K562 (cell line): Measurements from ENCODE around the gene VDR. TPM values are rescaled to one million over a fixed set of nuclear protein-coding genes. Genes with fewer than 3 reads are reported as not detected.

ENCODE experiments used
- BRD9 ChIP-seq: fragments of 450-650 bp; IDR thresholded peaks from 2 replicates; pipeline ENCODE4 v1.6.1; 2018; ENCODE audit warnings: low read depth; ENCODE audit not compliant: partially characterized antibody
- BRF1 ChIP-seq: IDR thresholded peaks from 3 replicates; pipeline ENCODE4 v1.6.1; 2011; ENCODE audit warnings: borderline replicate concordance, mild to moderate bottlenecking; ENCODE audit not compliant: insufficient read length; ENCODE audit errors: extremely low read depth
- CTBP1 ChIP-seq: fragments of 450-650 bp; IDR thresholded peaks from 2 replicates; pipeline ENCODE4 v1.6.1; 2016; ENCODE audit warnings: borderline replicate concordance
- ETV5 ChIP-seq: sonication (generic); formaldehyde crosslinking; IDR thresholded peaks from 2 replicates; pipeline ENCODE4 v1.4.0; 2020; ENCODE audit warnings: low read depth, mild to moderate bottlenecking, missing genetic modification reagents
- NR4A1 ChIP-seq, 2 experiments: fragments of 250-450 bp in 1 of 2; fragments of 450-650 bp in 1 of 2; sonication (Bioruptor Pico) in 1 of 2; IDR thresholded peaks; 2 replicates each; pipeline versions ENCODE4 v1.4.0 to v1.6.1; 2016 to 2020; ENCODE audit warnings: mild to moderate bottlenecking in 2 of 2, missing compliant biosample characterization in 1 of 2, missing genetic modification characterization in 1 of 2, moderate library complexity in 1 of 2
- SPI1 ChIP-seq: IDR thresholded peaks from 2 replicates; pipeline ENCODE4 v1.6.1; 2011; ENCODE audit warnings: low read depth, low read length, control low read depth, borderline replicate concordance
- TRIM24 ChIP-seq, 2 experiments: fragments of 450-650 bp; IDR thresholded peaks; 2 replicates each; pipeline ENCODE4 v1.6.1; 2016
- ZFX ChIP-seq: sonication (generic); formaldehyde crosslinking; IDR thresholded peaks from 2 replicates; pipeline ENCODE4 v1.8.0; 2022; ENCODE audit warnings: mild to moderate bottlenecking, missing genetic modification reagents, moderate library complexity
- ZNF165 ChIP-seq: fragments of 250-450 bp; sonication (Bioruptor Pico); IDR thresholded peaks from 2 replicates; pipeline ENCODE4 v1.4.0; 2020; ENCODE audit warnings: borderline replicate concordance
- ZNF583 ChIP-seq: fragments of 250-450 bp; sonication (Bioruptor Pico); IDR thresholded peaks from 2 replicates; pipeline ENCODE4 v1.4.0; 2020
- ZNF584 ChIP-seq: fragments of 200-800 bp; sonication (Bioruptor generic); IDR thresholded peaks from 2 replicates; pipeline ENCODE4 v1.6.1; 2016; ENCODE audit warnings: low read depth, mild to moderate bottlenecking, missing genetic modification characterization, missing compliant biosample characterization
- polyA plus RNA-seq, 8 experiments: library from polyadenylated mRNA; depleted of rRNA in 4 of 8; stranded (reverse) in 5 of 8; unstranded in 3 of 8; fragments of >200 nt; fragmentation: Nextera tagmentation in 2 of 8; fragmentation: Illumina TruSeq in 1 of 8; extraction: Ambion mirVana in 2 of 8; extraction: Trizol in 1 of 8; gene quantifications; 2 replicates each; pipeline versions ENCODE4 v1.2.1 to v1.2.3, GENCODE V29; 2011 to 2014; ENCODE audit warnings: inconsistent platforms in 1 of 8, missing spikeins in 1 of 8
- total RNA-seq, 7 experiments: library from RNA; depleted of rRNA in 6 of 7; stranded (reverse); fragments of >200 nt in 6 of 7; fragmentation: Illumina TruSeq in 2 of 7; extraction: Trizol in 2 of 7; gene quantifications; 2 replicates each; pipeline versions ENCODE4 v1.2.1 to v1.2.3, GENCODE V29; 2011 to 2021; ENCODE audit warnings: low replicate concordance in 1 of 7
- TF ChIP-seq, protein P1 (sequence below): fragments of 450-650 bp; IDR thresholded peaks from 2 replicates; pipeline ENCODE4 v1.6.1; 2017; ENCODE audit warnings: antibody characterized with exemption, mild to moderate bottlenecking
- TF ChIP-seq, protein P2 (sequence below): fragments of 450-650 bp; formaldehyde crosslinking; IDR thresholded peaks from 2 replicates; pipeline ENCODE4 v1.4.0; 2020; ENCODE audit warnings: mild to moderate bottlenecking, moderate library complexity
- TF ChIP-seq, protein P3 (sequence below), 2 experiments: fragments of 450-650 bp; IDR thresholded peaks; 2 replicates each; pipeline ENCODE4 v1.6.1; 2018; ENCODE audit warnings: mild to moderate bottlenecking in 2 of 2, low read depth in 1 of 2; ENCODE audit not compliant: partially characterized antibody in 2 of 2

The VDR gene
- total and polyA plus RNA-seq, 9 of the 15 experiments (the other 6 are each of a cell fraction or from before 2014, with no cell fraction given): 0.61 to 4.8 (median 2.0) TPM

DNA sequence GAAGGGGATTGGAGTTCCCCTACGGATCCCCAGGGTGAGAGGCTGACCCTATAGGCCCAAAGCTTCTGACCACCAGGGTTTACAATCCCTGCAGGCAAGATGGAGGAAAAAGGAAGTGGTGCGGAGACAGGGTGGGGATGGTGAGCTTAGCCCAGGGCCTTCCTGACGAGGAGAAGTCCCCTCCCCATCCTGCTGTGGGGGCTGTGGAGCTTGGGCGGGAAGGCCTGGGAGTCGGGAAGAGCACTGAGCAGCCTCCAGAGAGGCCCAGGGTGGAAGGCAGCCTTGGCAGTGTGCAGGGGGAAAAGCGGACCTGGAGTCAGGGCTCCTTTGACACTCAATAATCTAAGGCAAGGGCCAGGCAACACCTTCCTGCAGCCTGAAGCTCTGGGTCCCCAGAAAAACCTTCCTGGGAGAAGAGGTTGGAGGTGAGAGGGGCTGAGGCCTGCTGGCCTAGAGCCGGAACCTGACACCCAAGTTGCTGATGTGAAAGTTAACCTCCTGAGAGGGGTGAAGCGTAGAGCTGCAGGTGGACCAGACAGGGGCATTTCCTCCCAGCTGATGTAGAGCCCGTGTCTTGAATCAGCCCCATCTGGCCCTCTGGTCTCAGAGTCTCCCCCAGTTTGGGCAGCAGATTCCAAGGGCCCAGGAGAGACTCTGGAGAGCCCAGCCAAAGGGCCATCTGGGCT is 91.1 kb downstream of the VDR start (continued):
- TF ChIP-seq, protein P1, sequence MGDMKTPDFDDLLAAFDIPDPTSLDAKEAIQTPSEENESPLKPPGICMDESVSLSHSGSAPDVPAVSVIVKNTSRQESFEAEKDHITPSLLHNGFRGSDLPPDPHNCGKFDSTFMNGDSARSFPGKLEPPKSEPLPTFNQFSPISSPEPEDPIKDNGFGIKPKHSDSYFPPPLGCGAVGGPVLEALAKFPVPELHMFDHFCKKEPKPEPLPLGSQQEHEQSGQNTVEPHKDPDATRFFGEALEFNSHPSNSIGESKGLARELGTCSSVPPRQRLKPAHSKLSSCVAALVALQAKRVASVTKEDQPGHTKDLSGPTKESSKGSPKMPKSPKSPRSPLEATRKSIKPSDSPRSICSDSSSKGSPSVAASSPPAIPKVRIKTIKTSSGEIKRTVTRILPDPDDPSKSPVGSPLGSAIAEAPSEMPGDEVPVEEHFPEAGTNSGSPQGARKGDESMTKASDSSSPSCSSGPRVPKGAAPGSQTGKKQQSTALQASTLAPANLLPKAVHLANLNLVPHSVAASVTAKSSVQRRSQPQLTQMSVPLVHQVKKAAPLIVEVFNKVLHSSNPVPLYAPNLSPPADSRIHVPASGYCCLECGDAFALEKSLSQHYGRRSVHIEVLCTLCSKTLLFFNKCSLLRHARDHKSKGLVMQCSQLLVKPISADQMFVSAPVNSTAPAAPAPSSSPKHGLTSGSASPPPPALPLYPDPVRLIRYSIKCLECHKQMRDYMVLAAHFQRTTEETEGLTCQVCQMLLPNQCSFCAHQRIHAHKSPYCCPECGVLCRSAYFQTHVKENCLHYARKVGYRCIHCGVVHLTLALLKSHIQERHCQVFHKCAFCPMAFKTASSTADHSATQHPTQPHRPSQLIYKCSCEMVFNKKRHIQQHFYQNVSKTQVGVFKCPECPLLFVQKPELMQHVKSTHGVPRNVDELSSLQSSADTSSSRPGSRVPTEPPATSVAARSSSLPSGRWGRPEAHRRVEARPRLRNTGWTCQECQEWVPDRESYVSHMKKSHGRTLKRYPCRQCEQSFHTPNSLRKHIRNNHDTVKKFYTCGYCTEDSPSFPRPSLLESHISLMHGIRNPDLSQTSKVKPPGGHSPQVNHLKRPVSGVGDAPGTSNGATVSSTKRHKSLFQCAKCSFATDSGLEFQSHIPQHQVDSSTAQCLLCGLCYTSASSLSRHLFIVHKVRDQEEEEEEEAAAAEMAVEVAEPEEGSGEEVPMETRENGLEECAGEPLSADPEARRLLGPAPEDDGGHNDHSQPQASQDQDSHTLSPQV: peak; percentile 47; the same call in 1 of the 2 replicates
- TF ChIP-seq TRIM24 (IDR thresholded peaks at IDR 0.05): no peak
- TF ChIP-seq, protein P2, sequence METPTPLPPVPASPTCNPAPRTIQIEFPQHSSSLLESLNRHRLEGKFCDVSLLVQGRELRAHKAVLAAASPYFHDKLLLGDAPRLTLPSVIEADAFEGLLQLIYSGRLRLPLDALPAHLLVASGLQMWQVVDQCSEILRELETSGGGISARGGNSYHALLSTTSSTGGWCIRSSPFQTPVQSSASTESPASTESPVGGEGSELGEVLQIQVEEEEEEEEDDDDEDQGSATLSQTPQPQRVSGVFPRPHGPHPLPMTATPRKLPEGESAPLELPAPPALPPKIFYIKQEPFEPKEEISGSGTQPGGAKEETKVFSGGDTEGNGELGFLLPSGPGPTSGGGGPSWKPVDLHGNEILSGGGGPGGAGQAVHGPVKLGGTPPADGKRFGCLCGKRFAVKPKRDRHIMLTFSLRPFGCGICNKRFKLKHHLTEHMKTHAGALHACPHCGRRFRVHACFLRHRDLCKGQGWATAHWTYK (CRISPR knock-in tag): 0 out of 2 replicates have a peak, but pooled peaks have one; percentile 28
- peak; percentile 64 for TF ChIP-seq ZFX (CRISPR knock-in tag)
- 0 out of 2 replicates have a peak, but pooled peaks have one; percentile 47 for TF ChIP-seq ZNF165 (CRISPR knock-in tag)
- TF ChIP-seq NR4A1 (CRISPR knock-in tag; IDR thresholded peaks at IDR 0.05): no peak
- TF ChIP-seq NR4A1 (tag; IDR thresholded peaks at IDR 0.05): peak; percentile 52; the same call in 1 of the 2 replicates
- peak; percentile 97 for TF ChIP-seq SPI1
- TF ChIP-seq, protein P3, sequence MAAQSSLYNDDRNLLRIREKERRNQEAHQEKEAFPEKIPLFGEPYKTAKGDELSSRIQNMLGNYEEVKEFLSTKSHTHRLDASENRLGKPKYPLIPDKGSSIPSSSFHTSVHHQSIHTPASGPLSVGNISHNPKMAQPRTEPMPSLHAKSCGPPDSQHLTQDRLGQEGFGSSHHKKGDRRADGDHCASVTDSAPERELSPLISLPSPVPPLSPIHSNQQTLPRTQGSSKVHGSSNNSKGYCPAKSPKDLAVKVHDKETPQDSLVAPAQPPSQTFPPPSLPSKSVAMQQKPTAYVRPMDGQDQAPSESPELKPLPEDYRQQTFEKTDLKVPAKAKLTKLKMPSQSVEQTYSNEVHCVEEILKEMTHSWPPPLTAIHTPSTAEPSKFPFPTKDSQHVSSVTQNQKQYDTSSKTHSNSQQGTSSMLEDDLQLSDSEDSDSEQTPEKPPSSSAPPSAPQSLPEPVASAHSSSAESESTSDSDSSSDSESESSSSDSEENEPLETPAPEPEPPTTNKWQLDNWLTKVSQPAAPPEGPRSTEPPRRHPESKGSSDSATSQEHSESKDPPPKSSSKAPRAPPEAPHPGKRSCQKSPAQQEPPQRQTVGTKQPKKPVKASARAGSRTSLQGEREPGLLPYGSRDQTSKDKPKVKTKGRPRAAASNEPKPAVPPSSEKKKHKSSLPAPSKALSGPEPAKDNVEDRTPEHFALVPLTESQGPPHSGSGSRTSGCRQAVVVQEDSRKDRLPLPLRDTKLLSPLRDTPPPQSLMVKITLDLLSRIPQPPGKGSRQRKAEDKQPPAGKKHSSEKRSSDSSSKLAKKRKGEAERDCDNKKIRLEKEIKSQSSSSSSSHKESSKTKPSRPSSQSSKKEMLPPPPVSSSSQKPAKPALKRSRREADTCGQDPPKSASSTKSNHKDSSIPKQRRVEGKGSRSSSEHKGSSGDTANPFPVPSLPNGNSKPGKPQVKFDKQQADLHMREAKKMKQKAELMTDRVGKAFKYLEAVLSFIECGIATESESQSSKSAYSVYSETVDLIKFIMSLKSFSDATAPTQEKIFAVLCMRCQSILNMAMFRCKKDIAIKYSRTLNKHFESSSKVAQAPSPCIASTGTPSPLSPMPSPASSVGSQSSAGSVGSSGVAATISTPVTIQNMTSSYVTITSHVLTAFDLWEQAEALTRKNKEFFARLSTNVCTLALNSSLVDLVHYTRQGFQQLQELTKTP (IDR thresholded peaks at IDR 0.05; ENCODE audit: low read depth in 1 of 2, partially characterized antibody in 2 of 2): peak in 1 of 2 experiments; percentile 52
- no peak for TF ChIP-seq BRD9
- 0 out of 2 replicates have a peak, but pooled peaks have one; percentile 31 for TF ChIP-seq ZNF584 (CRISPR knock-in tag)
- 0 out of 2 replicates have a peak, but pooled peaks have one; percentile 10 for TF ChIP-seq ZNF583 (CRISPR knock-in tag)
- TF ChIP-seq CTBP1: peak; percentile 33; the same call in 1 of the 2 replicates
- no peak for TF ChIP-seq BRF1
- TF ChIP-seq ETV5 (CRISPR knock-in tag): peak; percentile 67
